ENCODE data around the gene SYCE1L.

Gene SYCE1L

GRCh38 chr16:77227745-77228144 lies 28.5 kb downstream of the SYCE1L start:
- Histone ChIP-seq H3K27me3 (ENCODE audit: insufficient read depth, low read length) (no peaks in the 10 kb centered on the region), H2AFZ (ENCODE audit: insufficient read depth, low read length, poor library complexity) (no peak overlapping the region), H3K4me3 (ENCODE audit: low read depth, low read length) (no peak overlapping the region), H3K9ac (ENCODE audit: low read length) (peak overlapping the region; percentile 7), H4K12ac (ENCODE audit: low read depth, low read length) (no peak overlapping the region), H4K91ac (ENCODE audit: low read depth, low read length) (no peak overlapping the region), H3K36me3 (ENCODE audit: control insufficient read depth in 1 of 2, insufficient read depth in 2 of 2, low read length in 2 of 2) (peaks cover 0 to 2% of the 10 kb centered on the region in 2 experiments), H3K4me2 (ENCODE audit: low read length) (no peak overlapping the region), H3K27ac (ENCODE audit: low read depth, low read length) (no peak overlapping the region), H3K79me2 (ENCODE audit: control insufficient read depth, insufficient read depth, low read length, poor library complexity) (no peaks in the 10 kb centered on the region), H3K18ac (ENCODE audit: low read length) (no peak overlapping the region), H3K79me1 (ENCODE audit: low read length) (no peaks in the 10 kb centered on the region), H3K4me1 (ENCODE audit: control insufficient read depth in 1 of 2, insufficient read depth in 2 of 2, low read length in 2 of 2) (peaks cover 0 to 2% of the 10 kb centered on the region in 2 experiments), H3K14ac (ENCODE audit: low read length) (no peak overlapping the region), H2AK5ac (ENCODE audit: low read length) (no peak overlapping the region), H2BK120ac (ENCODE audit: insufficient read depth, low read length, poor library complexity) (no peak overlapping the region), H3K9me3 (ENCODE audit: insufficient read depth, low read depth, low read length) (no peaks in the 10 kb centered on the region), H3K23ac (ENCODE audit: low read length) (no peak overlapping the region), H2BK5ac (ENCODE audit: low read depth, low read length, poor library complexity) (no peak overlapping the region), H2BK12ac (ENCODE audit: low read length) (no peak overlapping the region), H3K4ac (ENCODE audit: low read depth, low read length) (no peak overlapping the region), H4K8ac (ENCODE audit: low read depth, low read length) (no peak overlapping the region)
- DNase-seq = no peak
- 100% methylated on average over 1 of the region's 5 CpGs for WGBS (ENCODE audit: extremely low coverage, insufficient coverage, insufficient read length)

DNA sequence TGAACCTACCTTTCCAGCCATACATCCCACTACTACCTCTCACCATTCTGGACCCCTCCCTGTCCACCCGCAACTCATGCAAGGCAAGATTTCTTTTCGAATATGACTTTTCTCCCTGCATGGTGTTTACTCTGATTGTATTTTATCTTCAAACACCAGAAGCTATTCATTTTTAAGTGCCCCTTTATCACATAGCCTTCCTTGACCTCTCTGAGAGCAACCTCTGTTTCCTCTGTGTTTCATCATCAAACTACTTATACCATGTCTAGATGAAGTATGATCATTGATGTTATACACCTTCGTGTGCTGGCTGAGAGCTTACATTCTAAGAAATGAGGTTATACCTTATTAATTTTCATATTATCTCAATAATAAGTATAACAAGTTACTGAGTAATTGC lies 31.8 kb downstream of the SYCE1L start:
- Histone ChIP-seq H3K4ac (ENCODE audit: low read depth, low read length) (no peak overlapping the region), H2AK5ac (ENCODE audit: low read length) (no peak overlapping the region), H3K4me2 (ENCODE audit: low read length) (no peak overlapping the region), H3K4me3 (ENCODE audit: low read depth, low read length) (no peak overlapping the region), H4K8ac (ENCODE audit: low read depth, low read length) (no peak overlapping the region), H3K79me2 (ENCODE audit: control insufficient read depth, insufficient read depth, low read length, poor library complexity) (no peaks in the 10 kb centered on the region), H4K91ac (ENCODE audit: low read depth, low read length) (no peak overlapping the region), H3K9ac (ENCODE audit: low read length) (no peak overlapping the region), H2BK12ac (ENCODE audit: low read length) (no peak overlapping the region), H3K27me3 (ENCODE audit: insufficient read depth, low read length) (no peaks in the 10 kb centered on the region), H2AFZ (ENCODE audit: insufficient read depth, low read length, poor library complexity) (no peak overlapping the region), H2BK120ac (ENCODE audit: insufficient read depth, low read length, poor library complexity) (no peak overlapping the region), H3K4me1 (ENCODE audit: control insufficient read depth in 1 of 2, insufficient read depth in 2 of 2, low read length in 2 of 2) (no peaks in the 10 kb centered on the region), H3K9me3 (ENCODE audit: insufficient read depth, low read depth, low read length) (no peaks in the 10 kb centered on the region), H4K12ac (ENCODE audit: low read depth, low read length) (no peak overlapping the region), H3K14ac (ENCODE audit: low read length) (no peak overlapping the region), H3K27ac (ENCODE audit: low read depth, low read length) (no peak overlapping the region), H2BK5ac (ENCODE audit: low read depth, low read length, poor library complexity) (no peak overlapping the region), H3K36me3 (ENCODE audit: control insufficient read depth in 1 of 2, insufficient read depth in 2 of 2, low read length in 2 of 2) (no peaks in the 10 kb centered on the region), H3K23ac (ENCODE audit: low read length) (no peak overlapping the region), H3K79me1 (ENCODE audit: low read length) (no peaks in the 10 kb centered on the region), H3K18ac (ENCODE audit: low read length) (no peak overlapping the region)
- DNase-seq = no peak
- WGBS (ENCODE audit: extremely low coverage, insufficient coverage, insufficient read length) = no CpG with 5 or more reads among the region's 3 CpGs

GRCh38 chr16:77233799-77234519 lies 34.8 kb downstream of the SYCE1L start:
- Histone ChIP-seq H3K27me3 (ENCODE audit: insufficient read depth, low read length) (no peaks in the 10 kb centered on the region), H2BK120ac (ENCODE audit: insufficient read depth, low read length, poor library complexity) (no peak overlapping the region), H4K12ac (ENCODE audit: low read depth, low read length) (no peak overlapping the region), H3K14ac (ENCODE audit: low read length) (no peak overlapping the region), H3K23ac (ENCODE audit: low read length) (no peak overlapping the region), H3K36me3 (ENCODE audit: control insufficient read depth in 1 of 2, insufficient read depth in 2 of 2, low read length in 2 of 2) (no peaks in the 10 kb centered on the region), H3K79me1 (ENCODE audit: low read length) (peaks cover 9% of the 10 kb centered on the region), H3K9me3 (ENCODE audit: insufficient read depth, low read depth, low read length) (no peaks in the 10 kb centered on the region), H3K27ac (ENCODE audit: low read depth, low read length) (no peak overlapping the region), H3K4me2 (ENCODE audit: low read length) (no peak overlapping the region), H2AK5ac (ENCODE audit: low read length) (no peak overlapping the region), H3K4ac (ENCODE audit: low read depth, low read length) (no peak overlapping the region), H3K18ac (ENCODE audit: low read length) (no peak overlapping the region), H2AFZ (ENCODE audit: insufficient read depth, low read length, poor library complexity) (no peak overlapping the region), H2BK12ac (ENCODE audit: low read length) (no peak overlapping the region), H3K9ac (ENCODE audit: low read length) (no peak overlapping the region), H2BK5ac (ENCODE audit: low read depth, low read length, poor library complexity) (no peak overlapping the region), H3K4me3 (ENCODE audit: low read depth, low read length) (no peak overlapping the region), H4K91ac (ENCODE audit: low read depth, low read length) (no peak overlapping the region), H4K8ac (ENCODE audit: low read depth, low read length) (no peak overlapping the region), H3K79me2 (ENCODE audit: control insufficient read depth, insufficient read depth, low read length, poor library complexity) (peaks cover under 1% of the 10 kb centered on the region), H3K4me1 (ENCODE audit: control insufficient read depth in 1 of 2, insufficient read depth in 2 of 2, low read length in 2 of 2) (peaks cover 5 to 9% of the 10 kb centered on the region in 2 experiments)
- DNase-seq = no peak
- WGBS (ENCODE audit: extremely low coverage, insufficient coverage, insufficient read length) = no CpG with 5 or more reads among the region's 9 CpGs

- no CpG with 5 or more reads among the region's 11 CpGs for WGBS (ENCODE audit: extremely low coverage, insufficient coverage, insufficient read length)
- no peak overlapping the region for H3K14ac ChIP-seq (ENCODE audit: low read length)
These were observed 35.4 kb downstream of the SYCE1L start for GRCh38 chr16:77234611-77235010.

More at GRCh38 chr16:77234611-77235010, 35.4 kb downstream of the SYCE1L start:
- H3K4me3 ChIP-seq (ENCODE audit: low read depth, low read length) = no peak overlapping the region
- no peak overlapping the region for H3K4ac ChIP-seq (ENCODE audit: low read depth, low read length)
- no peak overlapping the region for H2AFZ ChIP-seq (ENCODE audit: insufficient read depth, low read length, poor library complexity)
- no peak overlapping the region for H3K9ac ChIP-seq (ENCODE audit: low read length)
- H3K18ac ChIP-seq (ENCODE audit: low read length) = no peak overlapping the region
- peaks cover 6 to 13% of the 10 kb centered on the region in 2 experiments for H3K4me1 ChIP-seq (ENCODE audit: control insufficient read depth in 1 of 2, insufficient read depth in 2 of 2, low read length in 2 of 2)
- H3K27me3 ChIP-seq (ENCODE audit: insufficient read depth, low read length) = no peaks in the 10 kb centered on the region
- H4K12ac ChIP-seq (ENCODE audit: low read depth, low read length) = no peak overlapping the region
- peaks cover 2% of the 10 kb centered on the region for H3K79me2 ChIP-seq (ENCODE audit: control insufficient read depth, insufficient read depth, low read length, poor library complexity)
- H4K8ac ChIP-seq (ENCODE audit: low read depth, low read length) = no peak overlapping the region
- no peak for DNase-seq
- H2BK5ac ChIP-seq (ENCODE audit: low read depth, low read length, poor library complexity) = no peak overlapping the region
- no peak overlapping the region for H3K27ac ChIP-seq (ENCODE audit: low read depth, low read length)
- peaks cover 14% of the 10 kb centered on the region for H3K79me1 ChIP-seq (ENCODE audit: low read length)
- no peak overlapping the region for H2BK120ac ChIP-seq (ENCODE audit: insufficient read depth, low read length, poor library complexity)
- H3K23ac ChIP-seq (ENCODE audit: low read length) = no peak overlapping the region
- no peaks in the 10 kb centered on the region for H3K9me3 ChIP-seq (ENCODE audit: insufficient read depth, low read depth, low read length)
- no peak overlapping the region for H3K4me2 ChIP-seq (ENCODE audit: low read length)
- no peak overlapping the region for H2AK5ac ChIP-seq (ENCODE audit: low read length)
- no peaks in the 10 kb centered on the region for H3K36me3 ChIP-seq (ENCODE audit: control insufficient read depth in 1 of 2, insufficient read depth in 2 of 2, low read length in 2 of 2)
- H4K91ac ChIP-seq (ENCODE audit: low read depth, low read length) = no peak overlapping the region
- H2BK12ac ChIP-seq (ENCODE audit: low read length) = no peak overlapping the region

Measured in trophoblast cell (in vitro differentiated cells and primary cell).